Smooth muscle cell (in vitro differentiated cells): ENCODE results near the gene NMNAT3. TPM values are rescaled to one million over a fixed set of nuclear protein-coding genes. Genes with fewer than 3 reads are reported as not detected.

Experiments
- DNase-seq: peaks from one replicate; lab custom pipeline; 2025; ENCODE audit not compliant: unreplicated experiment; lab: John Stamatoyannopoulos, UW
- H2AFZ ChIP-seq: fragments of 200-600 bp; sonication (generic); 2 replicates; pipeline ENCODE4 v1.6.0; 2016; ENCODE audit warnings: antibody characterized with exemption, low read depth, mild to moderate bottlenecking
- H3F3A ChIP-seq: fragments of 200-600 bp; sonication (generic); 2 replicates; pipeline ENCODE4 v1.6.0; 2017; ENCODE audit warnings: antibody characterized with exemption, low read depth
- H3K27ac ChIP-seq: fragments of 200-600 bp; sonication (generic); 2 replicates; pipeline ENCODE4 v1.5.1; 2016; ENCODE audit warnings: low read depth, mild to moderate bottlenecking
- H3K27me3 ChIP-seq: fragments of 200-600 bp; sonication (generic); 2 replicates; pipeline ENCODE4 v1.6.1; 2016; ENCODE audit warnings: low read depth, mild to moderate bottlenecking
- H3K36me3 ChIP-seq: fragments of 200-600 bp; sonication (generic); 2 replicates; pipeline ENCODE4 v1.5.1; 2016; ENCODE audit warnings: low read depth
- H3K4me1 ChIP-seq: fragments of 200-600 bp; sonication (generic); 2 replicates; pipeline ENCODE4 v1.5.1; 2016; ENCODE audit warnings: low read depth
- H3K4me2 ChIP-seq: fragments of 200-600 bp; sonication (generic); 2 replicates; pipeline ENCODE4 v1.6.0; 2016; ENCODE audit warnings: mild to moderate bottlenecking
- H3K4me3 ChIP-seq: fragments of 200-600 bp; sonication (generic); 2 replicates; pipeline ENCODE4 v1.5.1; 2016; ENCODE audit warnings: mild to moderate bottlenecking
- H3K79me2 ChIP-seq: fragments of 200-600 bp; sonication (generic); 2 replicates; pipeline ENCODE4 v1.6.0; 2016; ENCODE audit warnings: low read depth, mild to moderate bottlenecking
- H3K9ac ChIP-seq: fragments of 200-600 bp; sonication (generic); 2 replicates; pipeline ENCODE4 v1.6.0; 2016; ENCODE audit warnings: low read depth
- H3K9me3 ChIP-seq: fragments of 200-600 bp; sonication (generic); replicated peaks from 2 replicates; pipeline ENCODE4 v1.5.1; 2016; ENCODE audit warnings: low read depth
- H4K20me1 ChIP-seq: fragments of 200-600 bp; sonication (generic); 2 replicates; pipeline ENCODE4 v1.6.0; 2016; ENCODE audit warnings: low read depth
- WGBS: methylation state at CpG from one replicate; pipeline ENCODE4 v1.1.7; 2016; ENCODE audit warnings: low lambda C conversion rate; 5-methylcytosine and 5-hydroxymethylcytosine counted together
- polyA plus RNA-seq: library from polyadenylated mRNA; unstranded; fragments of >200 nt; fragmentation: Nextera tagmentation; extraction: Ambion mirVana; gene quantifications from 2 replicates; pipeline ENCODE4 v1.2.1, GENCODE V29; 2016
- total RNA-seq: library from RNA; depleted of rRNA; stranded (reverse); fragments of >200 nt; gene quantifications from 2 replicates; pipeline ENCODE4 v1.2.3, GENCODE V29; 2014
- TF ChIP-seq, protein P1 (sequence below): fragments of 200-600 bp; sonication (generic); IDR thresholded peaks from 2 replicates; pipeline ENCODE4 v1.5.1; 2017; ENCODE audit warnings: borderline replicate concordance, mild to moderate bottlenecking, antibody characterized with exemption; ENCODE audit not compliant: insufficient read depth, poor library complexity, severe bottlenecking

The NMNAT3 gene
- total and polyA plus RNA-seq, 2 experiments from 2014 or later, result 0.18 to 0.65 TPM

DNA sequence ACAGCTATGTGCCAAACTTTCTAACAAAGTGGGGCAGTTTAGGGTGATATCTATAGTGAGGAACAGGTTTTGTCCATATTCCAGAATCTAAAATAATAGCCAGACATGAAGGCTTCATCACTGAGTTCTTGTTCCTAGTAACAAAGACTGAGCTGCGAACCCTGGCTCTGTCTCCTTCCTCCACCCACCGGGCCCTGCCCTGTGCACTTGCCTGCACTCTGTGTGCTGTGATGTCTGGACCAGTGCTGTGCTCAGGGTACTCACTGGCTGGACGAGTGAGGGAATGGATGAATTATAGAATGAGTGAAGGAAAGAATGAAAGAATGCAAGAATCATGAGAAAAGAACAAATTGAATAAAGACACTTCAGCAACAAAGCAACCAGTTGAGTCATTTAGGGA, 8.9 kb upstream of the NMNAT3 start:
- no peak for DNase-seq
- H3K4me1 ChIP-seq, result peaks cover 17% of the 10 kb centered on the region
- no peaks in the 10 kb centered on the region for H3F3A ChIP-seq
- WGBS, result 89% methylated on average over 3 of the region's 3 CpGs
- H3K9ac ChIP-seq, result no peak overlapping the region
- TF ChIP-seq, protein P1, sequence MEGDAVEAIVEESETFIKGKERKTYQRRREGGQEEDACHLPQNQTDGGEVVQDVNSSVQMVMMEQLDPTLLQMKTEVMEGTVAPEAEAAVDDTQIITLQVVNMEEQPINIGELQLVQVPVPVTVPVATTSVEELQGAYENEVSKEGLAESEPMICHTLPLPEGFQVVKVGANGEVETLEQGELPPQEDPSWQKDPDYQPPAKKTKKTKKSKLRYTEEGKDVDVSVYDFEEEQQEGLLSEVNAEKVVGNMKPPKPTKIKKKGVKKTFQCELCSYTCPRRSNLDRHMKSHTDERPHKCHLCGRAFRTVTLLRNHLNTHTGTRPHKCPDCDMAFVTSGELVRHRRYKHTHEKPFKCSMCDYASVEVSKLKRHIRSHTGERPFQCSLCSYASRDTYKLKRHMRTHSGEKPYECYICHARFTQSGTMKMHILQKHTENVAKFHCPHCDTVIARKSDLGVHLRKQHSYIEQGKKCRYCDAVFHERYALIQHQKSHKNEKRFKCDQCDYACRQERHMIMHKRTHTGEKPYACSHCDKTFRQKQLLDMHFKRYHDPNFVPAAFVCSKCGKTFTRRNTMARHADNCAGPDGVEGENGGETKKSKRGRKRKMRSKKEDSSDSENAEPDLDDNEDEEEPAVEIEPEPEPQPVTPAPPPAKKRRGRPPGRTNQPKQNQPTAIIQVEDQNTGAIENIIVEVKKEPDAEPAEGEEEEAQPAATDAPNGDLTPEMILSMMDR, result no peak
- H3K4me3 ChIP-seq, result no peak overlapping the region
- H4K20me1 ChIP-seq, result no peaks in the 10 kb centered on the region
- no peaks in the 10 kb centered on the region for H3K79me2 ChIP-seq
- no peaks in the 10 kb centered on the region for H3K9me3 ChIP-seq
- peaks cover 22% of the 10 kb centered on the region for H3K27me3 ChIP-seq
- H3K4me2 ChIP-seq, result no peak overlapping the region
- no peak overlapping the region for H2AFZ ChIP-seq
- H3K27ac ChIP-seq, result no peak overlapping the region
- no peaks in the 10 kb centered on the region for H3K36me3 ChIP-seq

DNA sequence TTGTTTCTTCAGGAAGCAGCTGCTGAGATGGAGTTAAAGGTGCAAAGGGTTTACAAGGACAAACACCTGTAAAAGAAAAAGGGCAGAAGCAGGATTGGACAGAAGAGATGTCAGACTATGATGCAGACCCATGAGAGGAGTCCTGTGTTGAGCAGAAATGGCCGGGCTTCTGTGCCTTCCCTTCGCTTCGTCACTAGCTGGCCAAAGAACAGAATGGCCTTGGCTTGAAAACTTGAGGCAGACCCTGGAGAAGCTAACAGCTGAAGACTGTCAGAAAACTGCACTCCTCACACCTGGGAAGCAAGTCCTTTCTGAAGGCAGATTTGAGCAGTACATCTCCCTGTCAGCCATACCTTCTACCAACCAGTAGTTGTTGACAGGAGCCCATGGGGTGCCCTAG, 8.4 kb upstream of the NMNAT3 start:
- TF ChIP-seq, protein P1, result no peak
- WGBS, result 93% methylated on average over 3 of the region's 3 CpGs
- Histone ChIP-seq H3K4me3 (no peak overlapping the region), H3K79me2 (no peaks in the 10 kb centered on the region), H3K4me1 (peaks cover 14% of the 10 kb centered on the region), H3K4me2 (no peak overlapping the region), H3K9ac (no peak overlapping the region), H3K27me3 (peaks cover 22% of the 10 kb centered on the region), H3F3A (no peaks in the 10 kb centered on the region), H3K36me3 (no peaks in the 10 kb centered on the region), H2AFZ (no peak overlapping the region), H3K9me3 (no peaks in the 10 kb centered on the region), H4K20me1 (no peaks in the 10 kb centered on the region), H3K27ac (no peak overlapping the region)
- no peak for DNase-seq

DNA sequence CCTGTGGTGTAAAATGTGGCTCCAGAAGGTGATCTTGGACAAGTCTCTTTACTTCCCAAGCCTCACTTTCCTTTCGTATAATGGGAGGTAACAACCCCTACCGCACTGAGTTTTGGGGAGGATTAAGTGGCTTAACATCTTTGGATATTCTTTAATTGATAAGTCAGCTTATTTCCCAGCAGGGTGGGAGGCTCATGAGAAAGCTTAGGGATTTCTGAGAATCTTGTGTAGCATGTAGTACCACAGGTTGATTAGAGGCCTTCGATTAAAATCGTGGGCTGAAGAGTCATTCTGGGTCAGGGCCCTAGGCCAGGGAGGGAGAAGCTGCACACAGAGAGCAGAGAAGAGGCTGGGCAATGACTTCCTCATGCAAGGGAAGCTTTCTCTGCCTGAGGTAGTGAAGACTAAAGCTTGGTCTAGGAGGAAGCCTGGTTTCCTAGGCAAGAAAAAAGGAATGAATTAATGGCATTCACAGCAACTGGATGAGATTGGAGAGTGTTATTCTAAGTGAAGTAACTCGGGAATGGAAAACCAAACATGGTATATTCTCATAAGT, 1.5 kb upstream of the NMNAT3 start:
- Histone ChIP-seq H3K79me2 (no peaks in the 10 kb centered on the region), H3K27me3 (peaks cover 22% of the 10 kb centered on the region), H4K20me1 (no peaks in the 10 kb centered on the region), H3K9me3 (no peaks in the 10 kb centered on the region), H3K36me3 (no peaks in the 10 kb centered on the region), H3F3A (no peaks in the 10 kb centered on the region), H3K27ac (no peak overlapping the region), H3K4me3 (no peak overlapping the region), H3K4me1 (peaks cover 17% of the 10 kb centered on the region), H3K4me2 (no peak overlapping the region), H2AFZ (no peak overlapping the region), H3K9ac (no peak overlapping the region)
- TF ChIP-seq, protein P1, result no peak
- DNase-seq, result no peak
- 93% methylated on average over 5 of the region's 5 CpGs for WGBS
